Lower leg skin (tissue), 4 donors: Measurements from ENCODE around the gene LIN7A. TPM values are rescaled to one million over a fixed set of nuclear protein-coding genes. Genes with fewer than 3 reads are reported as not detected.

Experiments used
- DNase-seq, 2 donors: peaks; one replicate each; pipeline ENCODE4 v3.0.0-alpha.2; 2019; ENCODE audit warnings: low spot score in 2 of 2
- H3K4me3 ChIP-seq: fragments of 200-600 bp; sonication (generic); 2 replicates; pipeline ENCODE4 v1.5.1; 2017; ENCODE audit warnings: mild to moderate bottlenecking, low read depth; ENCODE audit not compliant: poor library complexity, severe bottlenecking
- POLR2A ChIP-seq, 2 donors: fragments of 450-650 bp; IDR thresholded peaks; one replicate each; pipeline ENCODE4 v1.6.1; 2016 to 2017; ENCODE audit warnings: antibody characterized with exemption in 2 of 2, mild to moderate bottlenecking in 1 of 2, moderate library complexity in 1 of 2
- WGBS, 2 donors: methylation state at CpG; one replicate each; pipeline ENCODE4 v1.1.5; 2018; 5-methylcytosine and 5-hydroxymethylcytosine counted together
- intact Hi-C: fragments of 100-400 bp; cut with DNase I; formaldehyde crosslinking; loops from one replicate; pipeline ENCODE4 v1.15.0; 2023; ENCODE audit warnings: low total_unique reads
- total RNA-seq, 4 donors: library from RNA; depleted of rRNA; stranded (reverse); fragments of >200 nt; gene quantifications; one replicate each; pipeline ENCODE4 v1.1.0, GENCODE V29; 2016
- TF ChIP-seq, protein P1 (sequence below), 3 donors: fragments of 450-650 bp; IDR thresholded peaks; one replicate each; pipeline ENCODE4 v1.5.1; 2016; ENCODE audit warnings: antibody characterized with exemption in 3 of 3, mild to moderate bottlenecking in 3 of 3, moderate library complexity in 2 of 3

Gene LIN7A
- total RNA-seq, 4 donors from 2014 or later = 0.34 to 3.8 (median 0.64) TPM

DNA sequence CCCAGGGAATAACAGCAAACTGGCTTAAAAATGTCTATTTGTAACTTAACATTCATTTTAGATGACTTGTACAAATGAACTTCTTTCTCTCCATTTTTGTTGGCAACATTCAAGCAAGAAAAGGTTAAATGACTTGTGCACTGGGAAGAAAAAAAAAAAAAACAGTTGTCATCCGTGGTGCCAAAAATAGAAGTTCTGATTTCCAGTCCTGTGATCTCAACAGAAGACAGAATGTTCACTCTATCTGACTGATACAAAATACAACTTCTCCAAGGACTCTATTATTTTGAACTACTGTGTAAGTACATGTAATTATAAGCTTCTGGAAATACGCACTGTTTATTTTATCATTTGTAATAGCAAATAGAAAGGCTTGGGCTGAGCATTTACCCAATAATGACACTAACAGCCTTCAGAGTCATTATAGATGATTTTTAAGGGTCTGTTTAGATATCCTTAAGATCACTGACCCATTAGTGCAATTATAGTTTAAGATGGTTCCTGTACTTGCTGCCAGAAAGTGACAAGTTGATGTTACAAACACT, 59.9 kb downstream of the LIN7A start:
- WGBS, 2 donors = 38 to 40% methylated on average over 2 of the region's 2 CpGs
- no peak overlapping the region for H3K4me3 ChIP-seq
- TF ChIP-seq POLR2A (IDR thresholded peaks at IDR 0.05) = no peak
- TF ChIP-seq, protein P1, sequence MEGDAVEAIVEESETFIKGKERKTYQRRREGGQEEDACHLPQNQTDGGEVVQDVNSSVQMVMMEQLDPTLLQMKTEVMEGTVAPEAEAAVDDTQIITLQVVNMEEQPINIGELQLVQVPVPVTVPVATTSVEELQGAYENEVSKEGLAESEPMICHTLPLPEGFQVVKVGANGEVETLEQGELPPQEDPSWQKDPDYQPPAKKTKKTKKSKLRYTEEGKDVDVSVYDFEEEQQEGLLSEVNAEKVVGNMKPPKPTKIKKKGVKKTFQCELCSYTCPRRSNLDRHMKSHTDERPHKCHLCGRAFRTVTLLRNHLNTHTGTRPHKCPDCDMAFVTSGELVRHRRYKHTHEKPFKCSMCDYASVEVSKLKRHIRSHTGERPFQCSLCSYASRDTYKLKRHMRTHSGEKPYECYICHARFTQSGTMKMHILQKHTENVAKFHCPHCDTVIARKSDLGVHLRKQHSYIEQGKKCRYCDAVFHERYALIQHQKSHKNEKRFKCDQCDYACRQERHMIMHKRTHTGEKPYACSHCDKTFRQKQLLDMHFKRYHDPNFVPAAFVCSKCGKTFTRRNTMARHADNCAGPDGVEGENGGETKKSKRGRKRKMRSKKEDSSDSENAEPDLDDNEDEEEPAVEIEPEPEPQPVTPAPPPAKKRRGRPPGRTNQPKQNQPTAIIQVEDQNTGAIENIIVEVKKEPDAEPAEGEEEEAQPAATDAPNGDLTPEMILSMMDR (IDR thresholded peaks at IDR 0.05) = no peak
- intact Hi-C loops = no loop called here
- DNase-seq = no peak

DNA sequence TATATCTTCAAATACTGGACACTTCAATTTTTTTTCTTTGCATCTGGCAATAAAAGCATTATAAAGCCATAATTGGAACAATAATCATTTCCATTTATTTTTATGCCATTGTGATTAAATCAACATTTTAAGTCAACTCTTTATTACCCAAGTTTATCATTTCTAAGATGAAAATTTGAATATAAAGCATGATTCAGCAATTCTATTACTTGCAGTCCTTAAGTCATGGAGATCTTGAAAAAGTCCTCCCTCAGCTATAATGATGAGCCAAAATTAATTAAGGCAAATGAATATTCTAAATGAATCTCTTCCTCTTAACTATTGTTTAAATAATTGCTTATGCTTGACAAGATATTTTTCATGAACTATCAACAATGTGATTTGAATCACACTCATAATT, 65.7 kb downstream of the LIN7A start:
- no peak for DNase-seq
- H3K4me3 ChIP-seq = no peak overlapping the region
- TF ChIP-seq, protein P1 (IDR thresholded peaks at IDR 0.05) = no peak
- TF ChIP-seq POLR2A (IDR thresholded peaks at IDR 0.05) = no peak
- intact Hi-C loops = no loop called here

DNA sequence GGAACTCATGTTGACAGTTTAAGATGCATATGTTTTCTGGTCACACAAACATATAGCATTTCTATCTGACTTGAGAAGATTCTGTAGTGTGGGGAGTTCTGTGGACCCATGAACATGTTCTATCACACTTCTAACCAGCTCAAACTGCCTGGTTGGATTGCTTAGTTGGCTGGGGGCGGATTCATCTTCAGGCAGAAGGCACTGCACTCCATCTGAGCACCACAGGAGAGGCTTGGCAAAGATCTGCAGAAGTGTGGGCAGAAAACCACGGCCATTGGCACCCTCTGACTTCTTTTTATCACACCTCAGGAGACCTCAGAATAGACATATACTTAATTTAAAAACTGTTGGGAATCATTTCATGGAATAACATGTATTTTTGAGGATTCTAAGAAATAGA, 68.5 kb downstream of the LIN7A start:
- no peak overlapping the region for H3K4me3 ChIP-seq
- whole genome bisulfite sequencing, 2 donors = 58 to 61% methylated on average over 2 of the region's 2 CpGs
- intact Hi-C loops = no loop called here
- no peak for DNase-seq
- TF ChIP-seq, protein P1 (IDR thresholded peaks at IDR 0.05) = no peak
- no peak for TF ChIP-seq POLR2A (IDR thresholded peaks at IDR 0.05)

DNA sequence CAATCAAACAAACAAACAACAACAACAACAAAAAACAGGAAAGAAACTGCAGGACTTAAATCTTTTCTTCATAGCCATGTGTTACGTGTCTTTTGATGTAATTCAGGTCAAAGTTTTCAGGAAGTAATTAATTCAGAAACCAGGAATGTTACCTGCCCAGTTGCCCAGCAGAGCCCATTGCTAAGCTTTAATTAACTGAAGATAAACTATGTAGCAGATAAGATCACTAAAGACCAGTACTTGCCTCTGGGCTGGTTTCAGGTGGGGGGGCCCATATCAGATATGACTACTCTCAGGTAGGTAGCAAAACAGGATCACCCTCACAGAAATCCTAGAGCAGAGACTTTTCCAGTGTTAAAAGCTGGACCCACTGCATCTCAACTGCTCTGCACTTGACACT, 69.2 kb downstream of the LIN7A start:
- no peak for DNase-seq
- no peak for TF ChIP-seq POLR2A (IDR thresholded peaks at IDR 0.05)
- TF ChIP-seq, protein P1 (IDR thresholded peaks at IDR 0.05) = no peak
- intact Hi-C loops = no loop called here
- H3K4me3 ChIP-seq = no peak overlapping the region
- 85 to 86% methylated on average over 1 of the region's 1 CpG for WGBS, 2 donors

DNA sequence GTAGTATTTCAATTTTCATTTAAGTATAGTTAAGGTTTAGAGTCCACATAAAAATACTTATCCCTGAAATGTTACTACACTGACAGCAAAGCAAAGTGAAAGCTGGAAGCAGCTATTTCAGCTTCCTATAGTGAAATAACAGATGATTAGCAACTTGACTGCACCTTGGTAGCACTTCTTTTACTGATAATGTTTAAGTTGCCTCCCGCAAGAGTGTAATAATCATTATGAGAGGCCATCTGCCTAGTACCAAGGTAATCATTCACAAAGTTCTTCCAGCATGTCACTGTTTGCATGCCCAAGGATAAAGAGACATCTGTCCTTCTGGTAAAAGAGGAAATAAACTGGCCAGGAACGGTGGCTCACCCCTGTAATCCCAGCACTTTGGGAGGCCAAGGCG, 69.8 kb downstream of the LIN7A start:
- H3K4me3 ChIP-seq = no peak overlapping the region
- intact Hi-C loops = no loop called here
- WGBS, 2 donors = 62% methylated on average over 3 of the region's 3 CpGs
- no peak for DNase-seq
- no peak for TF ChIP-seq POLR2A (IDR thresholded peaks at IDR 0.05)
- TF ChIP-seq, protein P1 (IDR thresholded peaks at IDR 0.05) = no peak

DNA sequence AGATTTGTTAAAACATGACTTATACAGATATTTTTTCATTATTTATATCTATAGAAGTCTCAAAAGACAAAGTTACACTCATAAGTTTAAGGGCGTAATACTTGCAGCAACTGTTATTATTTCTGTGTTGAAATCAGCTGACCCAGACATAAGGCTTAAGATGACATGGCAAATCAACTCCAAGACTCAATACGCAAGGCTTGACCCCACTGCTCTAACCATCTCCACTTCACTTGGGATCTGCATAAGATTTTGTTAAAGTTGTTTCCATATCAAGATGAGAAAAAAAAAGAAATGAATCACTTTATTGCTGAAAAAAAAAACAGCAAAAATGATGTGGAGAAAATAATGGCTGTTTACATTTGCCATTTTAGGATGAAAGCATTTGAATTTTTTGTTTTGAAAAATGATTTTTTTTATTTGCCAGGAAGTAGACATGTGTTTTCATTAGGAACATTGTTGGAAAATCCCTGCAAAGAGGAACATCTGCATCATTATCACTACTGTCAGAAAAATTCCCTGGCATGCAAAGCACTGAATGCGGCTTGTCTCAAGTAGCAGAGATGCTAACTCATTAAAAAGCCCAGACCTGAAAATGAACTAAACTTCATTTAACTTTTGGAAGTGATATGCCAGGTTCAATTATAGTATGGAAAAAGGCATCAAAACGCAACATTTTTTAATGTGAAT, 73.5 kb downstream of the LIN7A start:
- TF ChIP-seq, protein P1 (IDR thresholded peaks at IDR 0.05) = no peak
- TF ChIP-seq POLR2A (IDR thresholded peaks at IDR 0.05) = no peak
- no peak overlapping the region for H3K4me3 ChIP-seq
- intact Hi-C loops = no loop called here
- WGBS, 2 donors = 41 to 58% methylated on average over 4 of the region's 4 CpGs
- no peak for DNase-seq
